Lung (tissue), 12 donors: ENCODE data around the gene CRYGA. TPM values are rescaled to one million over a fixed set of nuclear protein-coding genes. Genes with fewer than 3 reads are reported as not detected.

Experiments
- ATAC-seq: fragments of 200-7000 bp; cut with Tn5 transposase; one replicate; pipeline ENCODE4 v1.9.1; 2020; ENCODE audit warnings: moderate number of reproducible peaks; ENCODE audit not compliant: insufficient read depth, low FRiP score
- DNase-seq, 3 donors: peaks; one replicate each; pipeline ENCODE4 v3.0.0-alpha.2; 2013 to 2017
- H3K27ac ChIP-seq, 2 donors: one replicate each; pipeline ENCODE4 v1.5.1; 2013; ENCODE audit warnings: mild to moderate bottlenecking in 2 of 2, moderate library complexity in 2 of 2, control low read depth in 1 of 2, inconsistent platforms in 1 of 2, low read depth in 1 of 2, low read length in 1 of 2
- H3K27me3 ChIP-seq, 3 donors: one replicate each; pipeline ENCODE4 v1.5.1; 2013; ENCODE audit warnings: low read length in 2 of 3; ENCODE audit not compliant: control insufficient read depth in 3 of 3, insufficient read depth in 3 of 3
- H3K36me3 ChIP-seq, 4 donors: one replicate each; pipeline ENCODE4 v1.5.1; 2013; ENCODE audit warnings: low read length in 4 of 4, mild to moderate bottlenecking in 1 of 4, moderate library complexity in 1 of 4; ENCODE audit not compliant: control insufficient read depth in 4 of 4, insufficient read depth in 4 of 4
- H3K4me1 ChIP-seq, 5 donors: one replicate each; pipeline ENCODE4 v1.5.1; 2013; ENCODE audit warnings: low read length in 5 of 5, mild to moderate bottlenecking in 2 of 5, moderate library complexity in 1 of 5; ENCODE audit not compliant: control insufficient read depth in 5 of 5, insufficient read depth in 5 of 5
- H3K4me3 ChIP-seq: one replicate; pipeline ENCODE4 v1.5.1; 2013; ENCODE audit warnings: mild to moderate bottlenecking, control low read depth, moderate library complexity
- H3K9ac ChIP-seq, 2 donors: one replicate each; pipeline ENCODE4 v1.5.1; 2013; ENCODE audit warnings: low read length in 2 of 2, control low read depth in 1 of 2; ENCODE audit not compliant: insufficient read depth in 1 of 2
- H3K9me3 ChIP-seq, 4 donors: one replicate each; pipeline ENCODE4 v1.5.1; 2013; ENCODE audit warnings: low read length in 3 of 4, mild to moderate bottlenecking in 1 of 4, moderate library complexity in 1 of 4; ENCODE audit not compliant: control insufficient read depth in 4 of 4, insufficient read depth in 3 of 4
- CTCF ChIP-seq: IDR thresholded peaks from 2 replicates; pipeline ENCODE4 v1.5.1; 2012; ENCODE audit warnings: mild to moderate bottlenecking; ENCODE audit errors: control extremely low read depth, extremely low read depth
- WGBS, 2 donors: extraction: QIAGEN DNeasy Blood & Tissue Kit; methylation state at CpG; one replicate each; pipeline ENCODE4 v1.1.7; 2013; 5-methylcytosine and 5-hydroxymethylcytosine counted together
- polyA plus RNA-seq, 2 donors: library from polyadenylated mRNA; stranded (reverse); fragments of 200-250 nt; gene quantifications; one replicate each; pipeline ENCODE4 v1.2.1, GENCODE V29; 2013
- total RNA-seq, 2 donors: library from RNA; depleted of rRNA in 1 of 2; stranded (reverse); fragments of >200 nt in 1 of 2; gene quantifications; one replicate each; pipeline ENCODE4 v1.2.1, GENCODE V29; 2014 to 2021
- donor health status: control.
- donor health status: control.
- donor health status: Bipolar disorder and iron deficiency.
- donor health status: healthy.
- donor health status: DM: yes; HTN: yes; CAD: no.

Gene CRYGA
- total and polyA plus RNA-seq, 4 donors: not detected

GRCh38 chr2:208134928-208135586 is 28.3 kb downstream of the CRYGA start:
- Histone ChIP-seq H3K36me3 (no peaks in the 10 kb centered on the region), H3K4me3 (no peak overlapping the region), H3K9ac (no peak overlapping the region), H3K27ac (no peak overlapping the region), H3K4me1 (no peaks in the 10 kb centered on the region), H3K9me3 (peaks cover 0 to 5% (median 0%) of the 10 kb centered on the region in 4 donors), H3K27me3 (no peaks in the 10 kb centered on the region)
- TF ChIP-seq CTCF: no peak
- ATAC-seq (no peak), DNase-seq (peak in 1 of 3 donors; percentile 8)
- WGBS, 2 donors: 23 to 30% methylated on average over 8 of the region's 8 CpGs

GRCh38 chr2:208130712-208131110 is 32.7 kb downstream of the CRYGA start:
- WGBS, 2 donors: 73 to 84% methylated on average over 6 of the region's 6 CpGs
- no peaks in the 10 kb centered on the region for H3K4me1 ChIP-seq
- TF ChIP-seq CTCF: no peak
- no peak overlapping the region for H3K4me3 ChIP-seq
- no peak overlapping the region for H3K27ac ChIP-seq
- H3K36me3 ChIP-seq: no peaks in the 10 kb centered on the region
- DNase-seq (no peak), ATAC-seq (no peak)
- no peaks in the 10 kb centered on the region for H3K9me3 ChIP-seq
- H3K27me3 ChIP-seq: no peaks in the 10 kb centered on the region
- no peak overlapping the region for H3K9ac ChIP-seq

GRCh38 chr2:208129744-208130711 is 33.4 kb downstream of the CRYGA start, which contains the start of gene CRYGC:
CRYGC (minus strand) TSS chr2:208129828; CDS start chr2:208129792, 36 bp downstream.
- Histone ChIP-seq H3K9ac (no peak within 1 kb of the TSS), H3K9me3 (no peaks in the 10 kb centered on the region), H3K27ac (no peak within 1 kb of the TSS), H3K4me3 (no peak within 1 kb of the TSS), H3K27me3 (peaks cover 0 to 4% (median 0%) of the 10 kb centered on the region in 3 donors), H3K4me1 (no peaks in the 10 kb centered on the region), H3K36me3 (no peaks in the 10 kb centered on the region)
- 76 to 83% methylated on average over 19 of the region's 19 CpGs for WGBS, 2 donors
- ATAC-seq: no peak
- TF ChIP-seq CTCF: no peak
- no peak for DNase-seq
